Activated CD8-positive, alpha-beta T cell treated with anti-CD3 and anti-CD28 coated beads for 36 hours (primary cell): ENCODE measurements around the gene ZNF521. TPM values are rescaled to one million over a fixed set of nuclear protein-coding genes. Genes with fewer than 3 reads are reported as not detected.

Experiments used
- ATAC-seq: fragments of 200-7000 bp; cut with Tn5 transposase; one replicate; pipeline ENCODE4 v1.10.0; 2021; ENCODE audit warnings: mild to moderate bottlenecking, moderate library complexity
- CTCF ChIA-PET: fragments of 350-600 bp; sonication (Branson Sonifier 250); formaldehyde crosslinking; loops from one replicate; lab custom pipeline; 2021; ENCODE audit warnings: antibody characterized with exemption; lab: Charles Lee
- POLR2A ChIA-PET: fragments of 350-600 bp; sonication (Branson Sonifier 250); formaldehyde crosslinking; loops from one replicate; lab custom pipeline; 2021; ENCODE audit warnings: antibody characterized with exemption; lab: Charles Lee
- DNase-seq: peaks from one replicate; pipeline ENCODE4 v3.0.0-alpha.2; 2020
- H3K27ac Mint-ChIP-seq: one replicate; pipeline ENCODE4 v1.8.0; 2021; ENCODE audit warnings: mild to moderate bottlenecking, mixed read lengths
- H3K27me3 Mint-ChIP-seq: one replicate; pipeline ENCODE4 v1.8.0; 2021; ENCODE audit warnings: mixed read lengths
- H3K36me3 Mint-ChIP-seq: one replicate; pipeline ENCODE4 v1.8.0; 2021; ENCODE audit warnings: low read depth, mixed read lengths
- H3K4me1 Mint-ChIP-seq: one replicate; pipeline ENCODE4 v1.8.0; 2021; ENCODE audit warnings: low read depth, mixed read lengths
- H3K4me3 Mint-ChIP-seq: one replicate; pipeline ENCODE4 v1.8.0; 2021; ENCODE audit warnings: mild to moderate bottlenecking, moderate library complexity, mixed read lengths
- H3K9me3 Mint-ChIP-seq: one replicate; pipeline ENCODE4 v1.8.0; 2021; ENCODE audit warnings: mixed read lengths
- CTCF ChIP-seq: fragments of 200-600 bp; IDR thresholded peaks from one replicate; pipeline ENCODE4 v1.8.0; 2022; ENCODE audit warnings: antibody characterized with exemption, mild to moderate bottlenecking
- intact Hi-C: fragments of 100-400 bp; cut with micrococcal nuclease; formaldehyde crosslinking; loops from one replicate; pipeline ENCODE4 v1.10.0; 2022
- total RNA-seq, 2 experiments: library from RNA; stranded (reverse); gene quantifications; one replicate each; pipeline ENCODE4 v1.2.3, GENCODE V29; 2021

Gene ZNF521
- total RNA-seq, 2 experiments from 2014 or later, result not detected

GRCh38 chr18:25365242-25365641 lies 13.3 kb upstream of the ZNF521 start:
- Mint-ChIP-seq H3K4me1 (no peaks in the 10 kb centered on the region), H3K36me3 (no peaks in the 10 kb centered on the region), H3K4me3 (no peak overlapping the region), H3K27ac (no peak overlapping the region), H3K9me3 (no peaks in the 10 kb centered on the region), H3K27me3 (peaks cover 16% of the 10 kb centered on the region)
- no peak for TF ChIP-seq CTCF
- POLR2A ChIA-PET, result no interaction called here
- ATAC-seq (no peak), DNase-seq (no peak)
- CTCF ChIA-PET, result interaction anchor here (0.9 kb wide), 1 partner anchor 8 kb away, joined by 3 read pairs; no protein-coding TSS in a partner anchor
- intact Hi-C loops, result no loop called here

- Mint-ChIP-seq H3K4me3 (no peak overlapping the region), H3K4me1 (no peaks in the 10 kb centered on the region), H3K9me3 (no peaks in the 10 kb centered on the region), H3K27me3 (peaks cover 17% of the 10 kb centered on the region), H3K36me3 (no peaks in the 10 kb centered on the region), H3K27ac (no peak overlapping the region)
- no peak for DNase-seq
- POLR2A ChIA-PET, result no interaction called here
- TF ChIP-seq CTCF, result no peak
- CTCF ChIA-PET, result interaction anchor here (0.9 kb wide), 1 partner anchor 9 kb away, joined by 3 read pairs; no protein-coding TSS in a partner anchor
- intact Hi-C loops, result no loop called here
- no peak for ATAC-seq
Measured at GRCh38 chr18:25364732-25365131, 12.8 kb upstream of the ZNF521 start.

GRCh38 chr18:25360301-25360899 lies 8.4 kb upstream of the ZNF521 start:
- intact Hi-C loops, result no loop called here

GRCh38 chr18:25353080-25353479 lies 1.1 kb upstream of the ZNF521 start:
- peaks cover 1% of the 10 kb centered on the region for H3K9me3 Mint-ChIP-seq
- no peak overlapping the region for H3K27ac Mint-ChIP-seq
- DNase-seq (no peak), ATAC-seq (no peak)
- H3K4me1 Mint-ChIP-seq, result peaks cover 9% of the 10 kb centered on the region
- intact Hi-C loops, result no loop called here
- peaks cover 3% of the 10 kb centered on the region for H3K36me3 Mint-ChIP-seq
- peaks cover 48% of the 10 kb centered on the region for H3K27me3 Mint-ChIP-seq
- H3K4me3 Mint-ChIP-seq, result no peak overlapping the region
- TF ChIP-seq CTCF, result no peak
- ChIA-PET POLR2A (interaction anchor here (0.5 kb wide), 1 partner anchor 351 kb away, joined by 3 read pairs; no protein-coding TSS in a partner anchor), CTCF (no interaction called here)

More at GRCh38 chr18:25360301-25360899, 8.4 kb upstream of the ZNF521 start:
- ChIA-PET CTCF (no interaction called here), POLR2A (no interaction called here)
- Mint-ChIP-seq H3K36me3 (no peaks in the 10 kb centered on the region), H3K9me3 (no peaks in the 10 kb centered on the region), H3K27ac (no peak overlapping the region), H3K4me3 (no peak overlapping the region), H3K27me3 (peaks cover 16% of the 10 kb centered on the region), H3K4me1 (no peaks in the 10 kb centered on the region)
- ATAC-seq, result no peak
- no peak for DNase-seq
- TF ChIP-seq CTCF, result no peak

GRCh38 chr18:25352629-25353005 lies 651 bp upstream of the ZNF521 start:
- H3K9me3 Mint-ChIP-seq, result peaks cover 1% of the 10 kb centered on the region
- no peak overlapping the region for H3K4me3 Mint-ChIP-seq
- peaks cover 3% of the 10 kb centered on the region for H3K36me3 Mint-ChIP-seq
- intact Hi-C loops, result no loop called here
- H3K27me3 Mint-ChIP-seq, result peaks cover 53% of the 10 kb centered on the region
- DNase-seq, result no peak
- no peak for TF ChIP-seq CTCF
- H3K4me1 Mint-ChIP-seq, result peaks cover 9% of the 10 kb centered on the region
- H3K27ac Mint-ChIP-seq, result no peak overlapping the region
- POLR2A ChIA-PET, result interaction anchor here (0.6 kb wide), 1 partner anchor 1557 kb away, joined by 3 read pairs; no protein-coding TSS in a partner anchor
- no peak for ATAC-seq
- CTCF ChIA-PET, result no interaction called here
